ENCODE data around the gene KLHL29.

The KLHL29 gene

DNA sequence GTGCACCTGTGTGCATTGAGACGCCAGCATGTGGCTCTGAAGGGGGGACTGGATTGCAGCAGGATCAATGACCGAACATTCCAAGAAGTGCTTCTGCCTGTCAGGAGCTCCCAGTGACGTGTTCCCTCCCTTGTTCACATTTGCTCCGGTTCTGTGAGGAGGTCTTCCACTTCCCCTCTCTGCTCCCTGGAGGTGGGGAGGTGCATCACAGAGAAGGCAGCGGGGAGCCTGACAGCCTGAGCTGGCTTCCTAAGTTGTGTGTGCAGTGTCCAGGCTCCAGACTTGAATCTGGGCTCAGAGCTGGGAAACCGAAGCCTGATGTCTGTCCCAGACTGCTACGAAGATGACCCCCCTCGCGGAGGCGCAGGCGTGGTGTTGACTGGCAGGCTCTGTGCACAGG lies 171.0 kb downstream of the KLHL29 start:
- TF ChIP-seq TAF1 (IDR thresholded peaks at IDR 0.05; ENCODE audit: low read depth, low read length) (no peak), SPI1 (IDR thresholded peaks at IDR 0.05; ENCODE audit: low read depth, low read length) (no peak), POLR2AphosphoS5 (IDR thresholded peaks at IDR 0.05; ENCODE audit: low read depth, low read length) (no peak)
- DNase-seq (ENCODE audit: insufficient read length, low spot score) (no peak), FAIRE-seq (no peak)

DNA sequence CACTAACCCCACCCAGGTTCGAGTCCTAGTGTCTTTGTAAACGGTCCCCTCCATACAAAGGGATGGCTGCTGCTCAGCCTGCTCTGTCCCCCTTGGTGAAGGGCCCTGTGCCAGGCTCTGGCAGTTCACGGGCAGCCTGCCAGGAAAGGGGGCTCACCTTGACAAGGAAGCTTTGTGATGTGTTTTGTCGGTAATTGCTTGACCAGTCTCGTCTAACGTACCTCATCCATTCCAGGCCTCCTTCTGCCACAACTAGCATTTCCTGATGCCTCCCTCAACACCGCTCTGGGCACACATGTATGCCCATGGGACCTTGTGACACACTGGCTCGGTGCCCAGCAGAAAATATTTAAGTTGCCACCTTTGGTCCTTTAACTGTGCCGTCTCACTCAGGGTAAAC lies 171.9 kb downstream of the KLHL29 start:
- TF ChIP-seq POLR2AphosphoS5 (IDR thresholded peaks at IDR 0.05; ENCODE audit: low read depth, low read length) = no peak
- no peak for TF ChIP-seq PAX5 (IDR thresholded peaks at IDR 0.05; ENCODE audit: insufficient read depth, low read length, severe bottlenecking)
- no peak for TF ChIP-seq SPI1 (IDR thresholded peaks at IDR 0.05; ENCODE audit: low read depth, low read length)
- TF ChIP-seq POU2F2 (IDR thresholded peaks at IDR 0.05; ENCODE audit: low read depth, low read length) = no peak
- TF ChIP-seq POLR2A (IDR thresholded peaks at IDR 0.05; ENCODE audit: low read depth, low read length) = no peak
- DNase-seq (ENCODE audit: insufficient read length, low spot score) (no peak), FAIRE-seq (no peak)

- no peak for TF ChIP-seq POLR2AphosphoS5 (IDR thresholded peaks at IDR 0.05; ENCODE audit: low read depth, low read length)
- TF ChIP-seq PAX5 (IDR thresholded peaks at IDR 0.05; ENCODE audit: insufficient read depth, low read length, severe bottlenecking) = no peak
- TF ChIP-seq SPI1 (IDR thresholded peaks at IDR 0.05; ENCODE audit: low read depth, low read length) = no peak
- no peak for TF ChIP-seq TAF1 (IDR thresholded peaks at IDR 0.05; ENCODE audit: low read depth, low read length)
- TF ChIP-seq POLR2A (IDR thresholded peaks at IDR 0.05; ENCODE audit: low read depth, low read length) = no peak
- no peak for TF ChIP-seq POU2F2 (IDR thresholded peaks at IDR 0.05; ENCODE audit: low read depth, low read length)
- DNase-seq (ENCODE audit: insufficient read length, low spot score) = no peak
- no peak for FAIRE-seq
Observed at GRCh38 chr2:23557455-23557854, 172.5 kb downstream of the KLHL29 start.

- TF ChIP-seq POU2F2 (IDR thresholded peaks at IDR 0.05; ENCODE audit: low read depth, low read length) = no peak
- TF ChIP-seq POLR2AphosphoS5 (IDR thresholded peaks at IDR 0.05; ENCODE audit: low read depth, low read length) = no peak
- TF ChIP-seq POLR2A (IDR thresholded peaks at IDR 0.05; ENCODE audit: low read depth, low read length) = no peak
- no peak for TF ChIP-seq TAF1 (IDR thresholded peaks at IDR 0.05; ENCODE audit: low read depth, low read length)
- no peak for TF ChIP-seq PAX5 (IDR thresholded peaks at IDR 0.05; ENCODE audit: insufficient read depth, low read length, severe bottlenecking)
- TF ChIP-seq SPI1 (IDR thresholded peaks at IDR 0.05; ENCODE audit: low read depth, low read length) = no peak
- FAIRE-seq = no peak
- no peak for DNase-seq (ENCODE audit: insufficient read length, low spot score)
Observed at GRCh38 chr2:23559561-23560239, 174.7 kb downstream of the KLHL29 start.

DNA sequence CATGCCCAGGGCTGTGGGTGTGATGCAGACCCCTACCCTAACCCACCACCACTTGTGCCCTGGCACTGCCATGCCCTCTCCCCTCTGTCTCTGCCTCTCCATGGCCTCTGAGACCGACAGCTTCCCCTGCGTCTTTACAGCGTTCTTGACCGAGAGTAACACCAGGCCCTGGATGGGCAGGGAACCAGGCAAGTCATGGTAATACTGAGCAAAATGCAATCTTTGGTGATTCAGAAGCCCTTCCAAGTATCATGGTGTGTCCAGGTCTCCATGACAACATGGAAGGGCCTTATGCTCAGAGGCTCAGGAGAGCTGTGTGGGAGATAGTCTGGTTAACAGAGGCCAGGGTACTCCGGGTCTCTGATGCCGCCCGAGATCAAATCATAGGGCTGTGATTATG lies 176.1 kb downstream of the KLHL29 start:
- TF ChIP-seq POLR2AphosphoS5 (IDR thresholded peaks at IDR 0.05; ENCODE audit: low read depth, low read length) (no peak), SPI1 (IDR thresholded peaks at IDR 0.05; ENCODE audit: low read depth, low read length) (no peak), PAX5 (IDR thresholded peaks at IDR 0.05; ENCODE audit: insufficient read depth, low read length, severe bottlenecking) (no peak), POLR2A (IDR thresholded peaks at IDR 0.05; ENCODE audit: low read depth, low read length) (no peak), TAF1 (IDR thresholded peaks at IDR 0.05; ENCODE audit: low read depth, low read length) (no peak), POU2F2 (IDR thresholded peaks at IDR 0.05; ENCODE audit: low read depth, low read length) (no peak)
- DNase-seq (ENCODE audit: insufficient read length, low spot score) (no peak), FAIRE-seq (no peak)

DNA sequence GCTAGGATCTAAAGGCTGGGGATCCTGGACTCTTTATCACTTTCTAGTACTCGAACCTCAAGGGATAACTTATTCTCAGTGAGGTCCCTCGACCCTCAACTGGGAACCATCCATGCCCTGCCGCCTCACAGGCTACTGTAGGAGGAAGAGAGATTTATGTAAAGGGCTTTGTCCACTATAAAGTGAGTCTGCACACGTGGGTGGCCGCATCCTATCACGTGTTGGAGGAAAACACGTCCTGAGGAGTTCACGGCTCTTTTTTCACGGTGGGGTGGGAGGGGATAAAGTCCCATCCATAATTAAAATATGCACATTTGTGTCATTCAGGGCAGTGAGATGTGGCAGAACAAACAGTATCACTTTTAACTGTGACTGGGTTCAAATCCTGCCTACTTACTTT lies 176.6 kb downstream of the KLHL29 start:
- TF ChIP-seq POLR2AphosphoS5 (IDR thresholded peaks at IDR 0.05; ENCODE audit: low read depth, low read length) (no peak), SPI1 (IDR thresholded peaks at IDR 0.05; ENCODE audit: low read depth, low read length) (no peak), PAX5 (IDR thresholded peaks at IDR 0.05; ENCODE audit: insufficient read depth, low read length, severe bottlenecking) (no peak), POLR2A (IDR thresholded peaks at IDR 0.05; ENCODE audit: low read depth, low read length) (no peak), TAF1 (IDR thresholded peaks at IDR 0.05; ENCODE audit: low read depth, low read length) (no peak), POU2F2 (IDR thresholded peaks at IDR 0.05; ENCODE audit: low read depth, low read length) (no peak)
- DNase-seq (ENCODE audit: insufficient read length, low spot score) (no peak), FAIRE-seq (no peak)

- no peak for TF ChIP-seq POLR2A (IDR thresholded peaks at IDR 0.05; ENCODE audit: low read depth, low read length)
- TF ChIP-seq POLR2AphosphoS5 (IDR thresholded peaks at IDR 0.05; ENCODE audit: low read depth, low read length) = no peak
- TF ChIP-seq PAX5 (IDR thresholded peaks at IDR 0.05; ENCODE audit: insufficient read depth, low read length, severe bottlenecking) = no peak
- TF ChIP-seq POU2F2 (IDR thresholded peaks at IDR 0.05; ENCODE audit: low read depth, low read length) = no peak
- no peak for TF ChIP-seq SPI1 (IDR thresholded peaks at IDR 0.05; ENCODE audit: low read depth, low read length)
- no peak for TF ChIP-seq TAF1 (IDR thresholded peaks at IDR 0.05; ENCODE audit: low read depth, low read length)
- DNase-seq (ENCODE audit: insufficient read length, low spot score) (no peak), FAIRE-seq (no peak)
Observed at GRCh38 chr2:23562143-23562542, 177.2 kb downstream of the KLHL29 start.

- DNase-seq (ENCODE audit: insufficient read length, low spot score) (no peak), FAIRE-seq (no peak)
- TF ChIP-seq POLR2A (IDR thresholded peaks at IDR 0.05; ENCODE audit: low read depth, low read length) (no peak), SPI1 (IDR thresholded peaks at IDR 0.05; ENCODE audit: low read depth, low read length) (no peak), TAF1 (IDR thresholded peaks at IDR 0.05; ENCODE audit: low read depth, low read length) (no peak), POU2F2 (IDR thresholded peaks at IDR 0.05; ENCODE audit: low read depth, low read length) (no peak), POLR2AphosphoS5 (IDR thresholded peaks at IDR 0.05; ENCODE audit: low read depth, low read length) (no peak), PAX5 (IDR thresholded peaks at IDR 0.05; ENCODE audit: insufficient read depth, low read length, severe bottlenecking) (no peak)
Observed at GRCh38 chr2:23563151-23563550, 178.2 kb downstream of the KLHL29 start.

- FAIRE-seq (no peak), DNase-seq (ENCODE audit: insufficient read length, low spot score) (no peak)
- TF ChIP-seq SPI1 (IDR thresholded peaks at IDR 0.05; ENCODE audit: low read depth, low read length) (no peak), TAF1 (IDR thresholded peaks at IDR 0.05; ENCODE audit: low read depth, low read length) (no peak), POLR2A (IDR thresholded peaks at IDR 0.05; ENCODE audit: low read depth, low read length) (no peak)
Observed at GRCh38 chr2:23563673-23564614, 179.0 kb downstream of the KLHL29 start.
